Smooth muscle cell of the coronary artery (primary cell): Measurements from ENCODE around the gene TMEM269. TPM values are rescaled to one million over a fixed set of nuclear protein-coding genes. Genes with fewer than 3 reads are reported as not detected.

Experiments
- total RNA-seq: library from RNA; depleted of rRNA; stranded (reverse); fragments of >200 nt; gene quantifications from 2 replicates; pipeline ENCODE4 v1.2.3, GENCODE V29; 2014; ENCODE audit warnings: low replicate concordance

The TMEM269 gene
- 0.12 TPM in 1 of 2 replicates, not detected in the other for total RNA-seq

GRCh38 chr1:42784946-42785693 lies at the start of gene TMEM269:
Gene TMEM269, plus strand, starts transcription at chr1:42784991. Its CDS starts 4,903 bp downstream, at chr1:42789894.

GRCh38 chr1:42739753-42740700 lies 44.8 kb upstream of the TMEM269 start, which contains the start of gene CLDN19:
Gene CLDN19, minus strand, starts transcription at chr1:42740236. Its CDS starts 173 bp downstream, at chr1:42740063.

DNA sequence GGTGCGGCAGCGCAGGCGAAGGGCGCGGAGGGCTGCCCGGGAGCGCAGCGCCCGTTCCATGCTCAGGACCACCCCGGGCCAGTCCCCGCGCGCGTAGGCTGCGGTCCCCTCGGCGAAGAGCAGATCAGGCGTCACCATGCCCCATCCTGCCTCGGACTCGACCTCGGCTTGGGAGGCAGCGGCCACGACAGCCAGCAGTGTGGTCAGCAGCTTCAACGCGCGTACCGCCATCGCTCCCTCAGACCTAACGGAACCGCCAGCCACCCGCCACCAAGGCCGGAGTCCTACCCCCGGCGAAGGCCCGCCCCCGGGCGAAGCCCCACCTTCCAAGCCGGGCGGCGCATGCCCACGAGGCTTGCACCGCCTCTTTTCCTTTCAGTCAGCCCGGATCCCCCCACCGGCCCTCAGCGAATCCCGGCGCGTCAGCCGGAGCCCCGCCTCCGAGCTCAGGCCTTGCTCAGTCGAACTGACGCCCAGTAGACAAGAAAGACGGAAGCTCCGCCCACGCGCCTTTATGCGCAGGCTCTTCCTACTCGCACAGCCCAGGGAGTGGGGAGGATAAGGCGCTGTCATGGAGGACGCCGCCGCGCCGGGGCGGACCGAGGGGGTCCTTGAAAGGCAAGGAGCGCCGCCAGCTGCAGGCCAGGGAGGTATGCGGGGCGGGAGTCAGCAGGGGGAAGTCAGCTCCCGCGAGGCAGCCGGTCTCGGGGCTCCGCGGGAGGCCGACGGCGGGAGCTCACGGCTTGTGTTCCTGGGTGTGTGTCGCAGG lies 17.9 kb upstream of the TMEM269 start, which contains the start of the genes C1orf50 and P3H1:
TSS of gene C1orf50 (plus strand) at position 509 of the 769 bp plus-strand sequence. CDS start at position 572, 63 bp downstream.
TSS of gene P3H1 (minus strand) at position 288 of the 769 bp plus-strand sequence. CDS start at position 231, 57 bp downstream.

GRCh38 chr1:42816585-42817439 lies 32.0 kb downstream of the TMEM269 start, which contains the start of the genes ERMAP and SVBP:
Gene ERMAP, plus strand, starts transcription at chr1:42817122. Its CDS starts 13,327 bp downstream, at chr1:42830449.
Gene SVBP, minus strand, starts transcription at chr1:42817397. Its CDS starts 853 bp downstream, at chr1:42816544.

DNA sequence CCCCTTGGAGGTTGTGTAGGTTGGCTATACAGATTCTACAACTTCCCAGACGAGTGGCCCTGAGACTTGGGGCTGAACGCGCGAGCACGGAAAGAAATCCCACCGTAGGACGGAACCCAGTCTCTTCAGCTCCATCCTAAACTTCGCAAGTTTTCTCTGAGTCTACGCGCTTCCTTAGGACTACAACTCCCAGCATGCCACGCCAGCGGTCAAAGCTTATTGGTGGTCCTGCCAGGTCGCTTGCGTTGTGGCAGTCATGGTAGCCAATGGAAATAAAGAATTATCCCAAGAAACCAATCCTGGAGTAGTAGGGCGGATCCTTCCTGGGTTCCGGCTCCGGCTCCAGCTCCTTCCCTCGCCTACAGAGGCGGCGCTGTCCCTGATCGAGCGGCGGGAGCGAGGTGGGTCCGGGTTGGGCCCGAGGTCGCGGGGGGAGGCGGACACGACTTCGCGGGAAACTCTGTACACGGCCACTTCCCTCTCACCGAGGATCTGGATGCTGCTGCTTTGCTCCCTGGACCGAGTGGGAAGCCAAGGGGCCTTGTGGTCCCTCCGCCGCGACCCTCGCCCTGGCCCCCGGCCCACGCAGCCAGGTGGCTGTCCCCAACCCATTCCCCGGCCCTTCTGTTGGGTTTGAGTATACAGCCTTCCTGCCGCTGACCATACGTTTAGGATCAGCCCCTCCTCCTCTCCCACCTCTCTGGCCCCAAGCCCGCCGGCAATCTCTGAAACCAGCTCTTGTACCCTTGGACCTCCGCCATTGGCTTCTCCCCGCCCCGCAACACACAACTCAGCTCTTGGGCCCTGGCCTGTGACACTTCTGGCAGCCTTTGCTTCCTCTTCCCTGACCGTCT lies 61.7 kb downstream of the TMEM269 start, which contains the start of gene ZNF691:
TSS of gene ZNF691 (plus strand) at position 357 of the 854 bp plus-strand sequence. CDS start 3,046 bp downstream, outside the sequence.

Other genes with a start within 250 kb of the TMEM269 start
- gene PPIH, start 126.6 kb upstream of the TMEM269 start, total RNA-seq: 20.9 and 28.3 TPM in 2 replicates
- 851 and 971 TPM in 2 replicates for gene YBX1, start 102.6 kb upstream of the TMEM269 start, total RNA-seq
- gene CLDN19, start 44.8 kb upstream of the TMEM269 start, total RNA-seq: not detected in 2 replicates
- 77.6 and 205 TPM in 2 replicates for gene P3H1, start 18.0 kb upstream of the TMEM269 start, total RNA-seq
- 0.82 and 3.2 TPM in 2 replicates for gene C1orf50, start 17.7 kb upstream of the TMEM269 start, total RNA-seq
- gene ERMAP, start 32.1 kb downstream of the TMEM269 start, total RNA-seq: 8.3 and 10.4 TPM in 2 replicates
- 5.0 and 18.3 TPM in 2 replicates for gene SVBP, start 32.4 kb downstream of the TMEM269 start, total RNA-seq
- 8.8 and 11.6 TPM in 2 replicates for gene ZNF691, start 61.6 kb downstream of the TMEM269 start, total RNA-seq
- 43.1 and 92.6 TPM in 2 replicates for gene SLC2A1, start 173.9 kb downstream of the TMEM269 start, total RNA-seq